HCEC 1CT (cell line): Measurements from ENCODE around the gene SBDS.
"Not testable (repeated sequence)": the region's sequence is repeated elsewhere in the genome, so short reads cannot be mapped to it uniquely, and the experiment has no call there.

Source experiments
- DNase-seq: peaks from one replicate; pipeline ENCODE4 v3.0.0-alpha.2; 2017

Gene SBDS

DNA sequence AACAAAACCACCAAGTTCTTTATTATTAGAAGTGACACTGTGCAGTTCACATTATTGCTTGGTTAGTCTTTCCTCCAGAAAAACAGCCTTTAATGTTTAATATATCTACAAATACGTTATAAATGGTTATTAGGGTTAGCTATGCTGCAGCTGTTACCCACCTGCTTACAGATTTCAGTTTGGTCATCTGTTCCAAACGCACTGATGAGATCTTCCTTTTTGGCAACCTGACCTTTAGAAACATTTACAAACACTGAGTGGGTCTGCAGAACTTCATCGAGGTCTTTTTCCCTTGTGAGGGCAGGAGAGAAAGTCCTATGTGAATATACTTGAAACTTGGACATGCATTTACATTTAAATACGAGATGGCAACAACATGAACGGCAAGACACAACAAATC, 1.3 kb downstream of the SBDS start:
- not testable (repeated sequence) for DNase-seq

DNA sequence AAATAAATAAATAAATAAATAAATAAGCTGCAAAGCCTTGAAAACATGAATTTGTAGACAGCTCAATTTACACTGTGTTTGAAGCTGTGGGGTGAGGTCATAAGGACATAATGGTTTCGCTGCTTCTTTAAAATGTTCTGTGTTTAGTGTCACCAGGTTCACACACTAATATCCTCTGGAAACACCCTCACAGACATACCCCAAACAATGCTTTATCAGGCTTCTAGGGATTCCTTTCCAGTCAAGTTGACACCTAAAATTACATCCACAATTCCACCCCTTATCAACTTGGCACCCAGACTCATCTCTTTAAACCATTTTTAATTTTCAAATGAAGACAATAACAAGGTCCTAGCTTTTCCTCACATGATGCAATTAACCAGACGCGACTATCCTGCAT, 5.8 kb downstream of the SBDS start:
- DNase-seq = not testable (repeated sequence)

DNA sequence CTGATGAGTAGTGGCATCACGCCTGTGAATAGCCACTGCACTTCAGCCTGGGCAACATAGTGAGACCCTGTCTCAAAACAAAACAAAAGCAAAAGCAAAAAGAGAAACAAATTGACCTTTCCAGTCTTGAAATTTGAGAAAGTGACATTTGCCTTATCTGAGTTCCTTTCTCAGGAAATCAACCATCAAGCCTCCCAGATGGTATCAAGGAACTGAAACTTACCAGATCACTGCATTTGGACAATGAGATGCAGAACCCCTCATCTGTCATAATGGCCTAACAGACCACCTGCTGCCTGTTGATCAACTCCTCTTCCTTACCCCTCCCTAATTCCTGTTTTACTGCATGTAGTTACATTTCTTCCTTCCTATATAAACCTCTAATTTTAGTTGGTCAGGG, 15.1 kb downstream of the SBDS start:
- DNase-seq = not testable (repeated sequence)

DNA sequence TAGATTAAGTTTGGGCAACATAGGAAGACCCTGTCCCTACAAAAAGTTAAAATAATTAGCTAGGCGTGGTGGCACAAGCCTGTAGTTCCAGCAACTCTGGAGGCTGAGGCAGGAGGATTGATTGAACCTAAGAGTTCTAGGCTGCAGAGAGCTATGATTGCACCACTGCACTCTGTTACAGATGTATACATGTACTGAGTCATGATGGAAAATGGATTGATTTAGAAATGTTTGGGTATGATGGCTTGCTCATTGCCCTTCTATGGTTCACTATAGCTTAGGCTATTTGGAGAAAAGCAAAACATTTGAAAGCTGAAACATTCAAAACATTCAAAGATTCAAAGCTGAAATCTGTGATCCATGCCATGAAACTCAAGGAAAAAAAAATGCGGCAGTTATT, 16.4 kb downstream of the SBDS start:
- DNase-seq = peak; percentile 64

DNA sequence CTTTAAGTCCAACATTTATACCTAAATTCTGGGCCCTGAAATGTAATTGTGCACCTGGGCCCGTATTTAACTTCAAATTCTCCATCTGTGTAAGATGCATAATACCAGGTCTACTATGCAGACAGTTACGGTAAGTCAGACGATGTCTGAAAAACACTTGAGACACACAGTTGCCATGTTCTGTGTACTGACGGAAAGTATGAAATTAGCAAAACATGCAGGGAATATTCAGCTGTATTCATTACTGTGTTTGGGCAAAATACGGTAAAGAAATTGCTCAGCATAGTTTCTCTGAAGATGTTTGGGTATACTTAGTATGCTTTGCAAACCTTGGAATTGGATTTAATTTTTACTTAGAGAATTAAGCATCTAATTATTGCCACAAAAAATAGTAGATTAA, 17.1 kb downstream of the SBDS start:
- DNase-seq = not testable (repeated sequence)

DNA sequence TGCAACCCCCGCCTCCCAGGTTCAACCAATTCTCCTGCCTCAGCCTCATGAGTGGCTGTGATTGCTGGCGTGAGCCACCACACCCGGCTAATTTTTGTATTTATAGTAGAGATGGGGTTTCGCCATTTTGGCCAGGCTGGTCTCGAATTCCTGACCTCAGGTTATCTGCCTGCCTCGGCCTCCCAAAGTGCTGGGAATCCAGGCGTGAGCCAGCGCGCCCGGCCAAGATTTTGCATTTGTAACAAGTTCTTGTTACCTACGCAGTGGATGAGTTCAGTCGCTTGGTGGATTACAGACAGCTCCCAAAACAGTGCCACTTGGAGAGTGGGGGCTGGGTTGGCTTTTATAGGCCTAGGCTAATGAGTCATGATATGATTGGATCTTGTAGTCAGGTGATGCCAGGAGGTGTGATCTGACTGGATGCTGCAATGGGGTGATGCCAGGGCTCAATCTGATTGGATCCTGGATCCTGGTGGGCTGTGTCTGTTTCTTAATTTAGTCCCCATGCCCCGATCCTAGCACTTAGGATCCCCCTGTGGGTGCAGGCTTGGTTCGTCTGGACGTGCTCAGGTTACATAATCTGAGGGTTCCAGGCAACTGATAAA, 20.3 kb downstream of the SBDS start:
- DNase-seq = no peak

DNA sequence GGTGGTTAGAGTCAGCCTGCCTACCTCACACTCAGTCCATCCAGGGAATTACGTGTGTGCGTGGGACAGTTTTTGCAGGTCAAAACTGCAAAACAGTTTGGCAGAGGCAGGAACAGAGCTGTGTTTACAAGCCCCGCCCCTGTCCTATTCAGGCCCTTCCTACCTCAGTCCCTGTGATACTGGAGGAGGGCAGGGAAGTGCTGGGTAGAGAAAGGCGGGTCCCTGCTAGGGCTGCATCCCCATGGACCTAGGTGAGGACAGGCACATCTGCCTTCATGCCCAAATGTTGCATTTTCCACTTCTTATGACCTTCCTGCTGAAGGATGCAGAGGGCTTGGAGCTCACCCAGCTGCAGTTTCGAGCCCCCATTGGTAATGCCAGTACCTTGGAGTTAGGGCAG, 25.1 kb downstream of the SBDS start:
- no peak for DNase-seq

DNA sequence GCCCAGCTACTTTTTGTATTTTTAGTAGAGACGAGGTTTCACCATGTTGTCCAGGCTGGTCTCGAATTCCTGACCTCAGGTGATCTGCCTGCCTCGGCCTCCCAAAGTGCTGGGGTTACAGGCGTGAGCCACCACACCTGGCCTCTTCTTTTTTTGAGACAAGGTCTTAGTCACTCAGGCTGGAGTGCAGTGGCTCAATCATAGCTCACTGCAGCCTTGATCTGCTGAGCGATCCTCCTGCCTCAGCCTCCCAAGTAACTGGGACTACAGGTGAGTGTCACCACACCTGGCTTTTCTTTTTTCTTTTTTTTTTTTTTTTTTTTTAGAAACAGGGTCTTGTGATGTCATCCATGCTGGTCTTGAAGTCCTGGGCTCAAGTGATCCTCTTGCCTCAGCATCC, 26.4 kb downstream of the SBDS start:
- not testable (repeated sequence) for DNase-seq

DNA sequence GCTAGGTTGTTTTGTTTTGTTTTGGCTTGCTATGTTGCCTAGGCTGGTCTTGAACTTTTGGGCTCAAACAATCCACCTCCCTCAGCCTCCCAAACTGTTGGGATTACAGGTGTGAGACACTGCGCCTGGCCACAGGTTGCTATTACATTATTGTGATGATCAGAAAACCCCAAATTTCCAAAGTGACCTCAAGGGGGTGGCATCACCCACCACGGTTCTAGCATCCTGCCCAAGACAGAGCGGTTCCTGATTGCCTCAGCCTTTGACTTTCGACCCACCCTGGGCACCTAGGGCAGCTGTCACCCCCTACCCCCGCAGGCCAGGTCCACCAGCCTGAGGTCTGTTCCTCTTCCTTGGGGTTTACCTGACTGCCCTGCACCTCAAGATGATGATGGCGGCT, 28.4 kb downstream of the SBDS start:
- no peak for DNase-seq

DNA sequence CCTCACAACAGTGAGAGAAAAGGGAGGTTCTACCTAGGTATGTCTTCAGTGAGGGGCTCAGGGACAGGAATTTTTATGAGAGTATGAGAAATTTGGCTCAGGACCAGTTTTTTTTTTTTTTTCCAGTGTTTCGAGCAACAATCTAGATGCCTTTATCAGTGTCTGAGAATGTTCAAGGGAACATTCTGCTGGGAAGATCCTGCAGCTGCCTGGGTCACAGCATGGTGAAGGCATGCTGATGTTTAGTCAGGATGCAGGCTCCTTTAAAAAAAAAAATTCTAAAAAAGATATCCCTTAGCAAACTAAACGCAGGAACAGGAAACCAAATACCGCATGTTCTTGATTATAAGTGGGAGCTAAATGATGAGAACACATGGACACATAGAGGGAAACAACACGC, 31.0 kb downstream of the SBDS start:
- DNase-seq = no peak

DNA sequence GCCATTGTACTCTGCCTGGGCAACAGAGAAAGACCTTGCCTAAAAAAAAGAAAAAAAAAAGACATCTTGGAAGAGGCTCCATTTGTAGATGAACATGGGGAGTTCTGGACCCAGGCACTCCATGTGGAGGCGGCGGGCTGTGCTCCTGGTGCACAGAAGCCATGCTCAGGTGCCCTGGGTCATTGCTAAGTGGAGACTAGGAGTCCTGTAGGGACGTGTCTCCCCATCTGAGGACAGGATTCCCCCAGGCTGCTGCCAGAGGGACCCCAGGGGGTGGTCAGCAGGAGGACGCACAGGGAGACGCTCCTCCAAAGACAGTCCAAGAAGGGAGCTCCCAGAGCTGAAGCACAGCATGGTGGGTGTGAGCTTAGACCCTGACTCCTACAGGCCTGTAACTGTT, 34.3 kb downstream of the SBDS start:
- DNase-seq = no peak

DNA sequence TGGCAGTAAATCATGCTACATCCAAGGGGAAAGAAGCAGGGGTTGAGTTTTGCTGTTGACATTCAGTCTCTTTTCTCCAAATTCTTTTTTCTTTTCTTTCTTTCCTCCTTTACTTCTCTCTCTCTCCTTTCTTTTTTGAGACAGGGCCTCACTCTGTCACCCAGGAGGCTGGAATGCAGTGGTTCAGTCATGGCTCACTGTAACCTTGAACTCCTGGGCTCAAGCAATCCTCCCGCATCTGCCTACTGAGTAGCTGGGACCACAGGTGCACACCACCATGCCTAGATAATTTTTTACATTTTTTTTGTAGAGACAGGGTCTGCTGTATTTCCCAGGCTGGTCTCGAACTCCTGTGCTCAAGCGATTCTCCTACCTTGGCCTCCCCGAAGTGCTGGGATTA, 35.2 kb downstream of the SBDS start:
- DNase-seq = no peak

DNA sequence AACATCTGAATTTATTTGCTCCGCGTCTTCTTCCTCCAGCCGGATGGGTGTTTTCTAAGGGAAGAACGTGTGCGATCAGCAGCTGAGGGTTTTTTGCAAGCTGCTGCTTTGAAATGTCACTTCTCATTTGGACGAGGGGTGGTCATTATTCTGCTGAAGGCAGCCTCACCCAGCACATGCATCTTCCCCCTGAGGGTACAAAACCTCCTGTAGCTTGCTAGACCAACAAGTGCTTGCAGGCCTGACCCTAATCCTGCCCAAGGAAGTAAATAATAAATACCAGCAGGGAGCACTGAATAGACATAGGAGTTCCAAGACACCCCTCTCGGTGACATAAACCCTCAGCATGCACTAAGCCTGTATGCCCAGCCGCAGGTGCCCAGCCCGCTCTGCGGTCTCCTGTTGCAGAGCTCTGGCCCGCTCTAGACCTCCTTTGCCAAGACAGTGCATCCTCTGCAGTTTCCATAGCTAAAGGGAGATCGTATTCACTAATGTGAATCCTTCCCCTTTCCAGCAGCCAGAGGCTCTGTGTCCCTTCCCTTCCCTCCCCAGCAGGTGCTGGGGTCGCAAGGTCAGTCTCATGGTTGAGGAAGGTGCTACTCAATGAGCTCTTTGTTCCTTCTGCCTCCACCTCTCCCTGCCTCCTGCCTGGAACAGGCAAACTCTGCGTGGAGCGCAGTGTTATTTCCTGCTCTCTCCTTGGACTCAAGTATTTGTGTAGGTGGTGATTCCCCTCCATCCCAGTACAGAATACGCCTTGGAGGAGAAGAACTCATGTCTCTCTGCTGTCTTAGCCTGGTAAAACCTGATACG, 36.6 kb downstream of the SBDS start:
- DNase-seq = no peak

DNA sequence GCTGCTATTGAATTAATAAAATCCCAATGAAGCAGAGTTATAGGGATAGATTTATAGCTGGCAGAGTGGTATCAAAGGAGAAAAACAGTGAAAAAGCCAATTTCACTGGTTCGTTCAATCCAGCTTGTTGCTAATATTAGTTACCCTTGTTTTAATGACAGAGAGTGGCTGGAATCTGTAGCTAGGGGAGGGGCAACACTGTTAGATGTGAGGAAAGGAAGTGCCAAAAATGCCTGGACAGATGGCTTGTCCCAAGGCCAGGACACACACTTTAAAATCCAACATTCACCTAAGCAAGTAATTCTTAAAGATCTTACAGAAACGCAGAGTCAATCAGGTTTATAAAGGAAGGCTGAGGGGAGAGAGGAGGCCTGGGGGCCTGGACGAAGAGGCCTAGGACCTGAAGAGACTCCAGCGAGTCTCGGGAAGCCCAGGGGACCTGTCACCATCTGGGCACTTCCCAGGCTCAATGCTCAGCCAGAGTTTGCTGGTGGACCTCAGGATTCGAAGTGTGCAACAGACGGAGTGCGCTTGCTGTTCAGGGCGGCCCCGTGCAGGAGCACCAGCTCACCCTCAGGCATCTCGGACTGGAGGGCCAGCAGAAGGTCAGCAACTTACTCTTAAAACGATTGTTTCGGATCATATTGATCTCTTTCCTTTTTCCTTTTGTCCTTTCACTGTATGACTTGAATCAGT, 37.6 kb downstream of the SBDS start:
- DNase-seq = no peak

DNA sequence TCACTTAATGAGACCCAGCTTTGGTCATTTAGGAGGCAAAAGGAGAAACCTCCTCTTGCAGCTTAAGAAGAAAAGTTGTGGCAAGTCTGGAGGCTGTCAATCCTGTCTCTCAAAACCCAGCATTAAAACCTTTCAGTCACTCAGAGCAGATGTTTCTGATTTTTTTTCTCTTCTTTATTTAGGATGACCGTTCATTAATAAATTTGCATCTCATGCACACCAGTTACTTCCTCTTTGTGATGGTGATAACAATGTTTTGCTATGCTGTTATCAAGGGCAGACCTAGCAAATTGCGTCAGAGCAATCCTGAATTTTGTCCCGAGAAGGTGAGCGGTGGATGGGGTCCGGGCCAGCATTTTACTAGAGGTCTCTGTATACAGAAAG, 42.4 kb downstream of the SBDS start:
- DNase-seq = no peak

DNA sequence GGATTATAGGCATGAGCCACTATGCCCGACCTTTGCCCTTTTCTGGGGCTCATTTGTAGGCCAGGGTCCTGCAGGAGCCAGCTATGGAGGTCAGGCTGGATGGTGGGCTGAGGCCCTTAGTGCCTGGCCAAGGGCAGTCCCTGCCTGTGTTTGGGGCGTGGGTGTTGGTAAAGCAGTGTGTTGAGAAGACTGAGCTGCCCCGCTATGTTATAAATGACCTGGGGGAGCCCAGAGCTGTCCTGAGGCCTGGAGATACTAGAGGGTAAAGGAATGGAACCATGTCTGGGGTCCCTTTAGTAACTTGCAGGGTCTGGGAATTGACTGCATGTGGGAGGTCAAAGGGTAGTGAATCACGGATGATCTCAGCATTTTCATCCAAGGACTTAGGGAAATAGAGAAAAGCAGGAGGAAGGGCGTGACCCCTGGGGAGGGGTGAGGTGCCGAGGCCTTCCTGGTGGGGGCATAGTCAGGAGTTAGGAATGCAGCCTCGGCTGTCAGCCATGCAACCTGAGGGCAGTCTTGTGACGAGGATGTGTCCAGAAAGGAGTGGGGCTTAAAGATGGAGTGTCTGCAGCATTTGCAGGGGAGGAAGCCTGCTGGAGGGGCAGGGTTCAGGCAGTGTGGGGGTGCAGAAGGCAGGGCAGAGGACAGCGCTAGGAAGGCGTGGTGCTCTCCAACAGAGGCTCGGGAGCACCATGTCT, 42.9 kb downstream of the SBDS start:
- DNase-seq = peak; percentile 90

DNA sequence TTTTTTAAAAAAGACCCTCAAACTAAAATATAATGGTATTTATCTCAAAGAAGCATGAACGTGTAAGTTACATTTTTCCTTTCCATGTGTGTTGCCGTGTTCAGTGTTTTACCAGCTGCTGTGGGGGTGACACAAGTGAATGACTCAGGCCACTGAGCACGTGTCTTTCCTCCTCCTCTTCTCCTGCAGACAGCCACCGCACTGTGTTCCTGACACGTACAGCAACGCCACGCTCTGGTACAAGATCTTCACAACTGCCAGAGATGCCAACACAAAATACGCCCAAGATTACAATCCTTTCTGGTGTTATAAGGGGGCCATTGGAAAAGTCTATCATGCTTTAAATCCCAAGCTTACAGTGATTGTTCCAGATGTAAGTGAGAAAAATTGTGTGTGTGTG, 44.6 kb downstream of the SBDS start:
- DNase-seq = peak; percentile 70

DNA sequence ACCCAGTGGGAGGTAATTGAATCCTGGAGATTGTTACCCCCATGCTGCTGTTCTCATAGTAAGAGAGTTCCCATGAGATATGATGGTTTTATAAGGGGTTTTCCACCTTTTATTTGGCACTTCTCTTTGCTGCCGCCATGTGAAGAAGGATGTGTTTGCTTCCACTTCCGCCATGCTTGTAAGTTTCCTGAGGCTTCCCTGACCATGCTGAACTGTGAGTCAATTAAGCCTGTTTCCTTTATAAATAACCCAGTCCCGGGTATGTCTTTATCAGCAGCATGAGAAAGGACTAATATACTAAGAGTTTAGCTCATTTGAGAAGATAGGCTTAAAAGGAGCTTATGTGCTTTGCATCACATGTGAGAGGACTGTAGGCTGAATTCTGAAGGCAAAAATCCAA, 45.1 kb downstream of the SBDS start:
- DNase-seq = no peak

DNA sequence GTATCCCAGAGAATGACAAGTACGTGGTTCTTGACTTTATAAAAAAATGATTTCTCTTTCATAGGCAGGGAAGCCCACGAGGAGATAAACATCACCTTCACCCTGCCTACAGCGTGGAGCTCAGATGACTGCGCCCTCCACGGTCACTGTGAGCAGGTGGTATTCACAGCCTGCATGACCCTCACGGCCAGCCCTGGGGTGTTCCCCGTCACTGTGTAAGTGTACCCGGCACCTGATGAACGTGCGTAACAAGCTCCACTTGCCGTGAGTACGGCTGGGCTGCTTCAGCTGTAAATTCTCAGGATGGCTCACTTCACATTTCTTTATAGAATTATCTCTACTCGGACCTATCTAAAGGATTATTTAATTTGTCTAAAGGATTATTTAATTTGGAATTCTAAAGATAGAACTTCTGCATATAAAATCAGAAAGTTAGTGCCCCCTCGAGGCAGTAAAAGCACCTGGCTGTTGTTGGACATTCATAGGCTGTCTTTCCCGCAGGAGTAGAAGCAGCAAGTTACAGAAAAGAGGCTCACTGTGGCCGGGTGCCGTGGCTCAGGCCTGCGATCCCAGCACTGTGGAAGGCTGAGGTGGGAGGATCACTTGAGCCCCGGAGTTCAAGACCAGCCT, 46.8 kb downstream of the SBDS start:
- DNase-seq = no peak

DNA sequence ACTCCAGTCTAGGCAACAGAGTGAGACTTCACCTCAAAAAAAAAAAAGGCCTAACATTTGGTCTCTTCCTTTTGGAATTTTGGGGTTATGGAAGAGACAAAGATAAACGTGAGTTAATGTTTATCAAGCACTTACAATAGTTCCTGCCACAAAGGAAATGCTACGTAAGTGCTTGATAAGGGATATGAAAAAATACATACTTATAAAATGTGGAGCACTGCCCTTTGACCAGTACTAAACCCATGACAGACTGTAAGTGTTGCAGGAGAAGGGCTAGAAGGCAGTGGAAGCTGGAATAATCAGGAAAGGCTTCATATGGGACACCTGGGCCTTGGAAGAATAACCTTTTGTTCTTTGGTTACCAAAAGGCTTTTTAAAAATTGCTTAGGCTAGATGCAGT, 48.8 kb downstream of the SBDS start:
- no peak for DNase-seq

DNA sequence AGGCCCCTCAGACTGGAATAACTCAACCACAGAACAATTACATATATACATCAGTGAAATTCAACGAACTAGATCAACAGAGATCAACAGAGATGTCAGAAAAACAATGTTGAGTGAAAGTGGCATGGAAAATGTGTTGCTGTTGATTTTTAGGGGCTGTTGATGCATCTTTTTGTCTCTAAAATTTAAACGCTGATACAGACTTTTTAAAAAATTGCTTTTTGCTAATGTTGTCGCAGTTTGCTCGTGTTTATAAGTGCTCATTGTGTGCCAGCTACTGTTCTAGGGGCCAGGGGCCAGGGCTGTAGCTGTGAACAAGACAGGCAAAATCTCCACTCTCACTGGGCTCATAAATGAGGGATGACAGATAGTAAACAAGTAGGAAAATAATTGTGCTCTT, 56.1 kb downstream of the SBDS start:
- no peak for DNase-seq

DNA sequence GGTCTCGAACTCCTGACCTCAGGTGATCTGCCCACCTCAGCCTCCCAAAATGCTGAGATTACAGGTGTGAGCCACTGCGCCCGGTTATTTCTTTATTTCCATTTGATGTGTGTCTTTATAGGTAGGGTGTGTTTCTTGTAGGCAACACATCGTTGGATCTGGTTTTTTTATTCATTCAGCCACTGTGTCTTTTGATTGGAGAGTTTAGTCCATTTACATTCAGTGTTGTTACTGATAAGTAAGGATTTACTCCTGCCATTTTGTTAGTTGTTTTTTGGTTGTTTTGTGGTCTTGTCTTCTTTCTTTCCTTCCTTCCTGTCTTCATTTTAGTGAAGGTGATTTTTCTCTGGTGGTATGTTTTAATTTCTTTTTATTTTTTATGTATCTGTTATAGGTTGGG, 57.4 kb downstream of the SBDS start:
- DNase-seq = no peak
